ENCODE results near the gene ARMC10. TPM values are rescaled to one million over a fixed set of nuclear protein-coding genes. Genes with fewer than 3 reads are reported as not detected.

ARMC10 gene
- total and polyA plus RNA-seq, 9 of the 15 experiments (the other 6 are each of a cell fraction or from before 2014, with no cell fraction given): 17.0 to 113 (median 72.6) TPM

GRCh38 chr7:103119791-103120291, 44.9 kb downstream of the ARMC10 start (continued):
- TF ChIP-seq CUX1 (CRISPR knock-in tag; IDR thresholded peaks at IDR 0.05): peak; percentile 82
- no peak for TF ChIP-seq ZNF518B (CRISPR knock-in tag; IDR thresholded peaks at IDR 0.05)
- no peak for TF ChIP-seq NFIX (CRISPR knock-in tag; IDR thresholded peaks at IDR 0.05; ENCODE audit: low read depth)
- TF ChIP-seq NFE2 (IDR thresholded peaks at IDR 0.05; ENCODE audit: low read depth): peak; percentile 49; the same call in 1 of the 2 replicates
- no peak for TF ChIP-seq ZNF184 (CRISPR knock-in tag; IDR thresholded peaks at IDR 0.05)
- no peak for TF ChIP-seq ZNF699 (CRISPR knock-in tag; IDR thresholded peaks at IDR 0.05; ENCODE audit: insufficient replicate concordance)
- TF ChIP-seq TAF15 (IDR thresholded peaks at IDR 0.05; ENCODE audit: low read depth, low read length): no peak
- peak; percentile 88 for TF ChIP-seq SMAD4 (CRISPR knock-in tag; conservative IDR thresholded peaks at IDR 0.05)
- no peak; a peak in 2 of 4 replicates for TF ChIP-seq SRF (CRISPR knock-in tag; IDR thresholded peaks at IDR 0.05)
- no peak for TF ChIP-seq NR4A1 (CRISPR knock-in tag; IDR thresholded peaks at IDR 0.05)
- peak; percentile 86 for TF ChIP-seq NR4A1 (tag; IDR thresholded peaks at IDR 0.05)
- TF ChIP-seq LCOR (CRISPR knock-in tag; IDR thresholded peaks at IDR 0.05): peak; percentile 99
- no peak for TF ChIP-seq DLX4 (CRISPR knock-in tag; IDR thresholded peaks at IDR 0.05)
- TF ChIP-seq TAF1 (IDR thresholded peaks at IDR 0.05; ENCODE audit: control insufficient read depth, extremely low read depth, insufficient read depth, low read length, severe bottlenecking): peak; percentile 57
- TF ChIP-seq BHLHE40 (IDR thresholded peaks at IDR 0.05; ENCODE audit: low read length): peak; percentile 99
- TF ChIP-seq HDAC2 (IDR thresholded peaks at IDR 0.05): peak; percentile 100
- TF ChIP-seq MYBL2 (IDR thresholded peaks at IDR 0.05; ENCODE audit: low read depth): no peak
- TF ChIP-seq MYBL2 (CRISPR knock-in tag; IDR thresholded peaks at IDR 0.05; ENCODE audit: borderline replicate concordance): no peak
- TF ChIP-seq IRF1 (CRISPR knock-in tag; IDR thresholded peaks at IDR 0.05; ENCODE audit: borderline replicate concordance): peak; percentile 76; the same call in 1 of the 2 replicates

Measured in K562 (cell line).